Measurements from ENCODE around the gene TRMU.

TRMU gene

GRCh38 chr22:46370584-46371291 lies 35.2 kb downstream of the TRMU start:
- Histone ChIP-seq H3K4me1 (ENCODE audit: control insufficient read depth, insufficient read depth, low read length) (no peaks in the 10 kb centered on the region), H3K9me3 (ENCODE audit: control insufficient read depth, insufficient read depth, low read length) (no peaks in the 10 kb centered on the region), H3K27me3 (ENCODE audit: control insufficient read depth, insufficient read depth, low read length) (no peaks in the 10 kb centered on the region), H3K9ac (ENCODE audit: low read depth, low read length) (no peak overlapping the region), H3K4me3 (ENCODE audit: low read depth, low read length) (no peak overlapping the region), H3K36me3 (ENCODE audit: control insufficient read depth, insufficient read depth, low read length) (peaks cover 2% of the 10 kb centered on the region)

- Histone ChIP-seq H3K36me3 (ENCODE audit: control insufficient read depth, insufficient read depth, low read length) (peaks cover 2% of the 10 kb centered on the region), H3K4me3 (ENCODE audit: low read depth, low read length) (no peak overlapping the region)
Measured at GRCh38 chr22:46371623-46372226, 36.2 kb downstream of the TRMU start.

DNA sequence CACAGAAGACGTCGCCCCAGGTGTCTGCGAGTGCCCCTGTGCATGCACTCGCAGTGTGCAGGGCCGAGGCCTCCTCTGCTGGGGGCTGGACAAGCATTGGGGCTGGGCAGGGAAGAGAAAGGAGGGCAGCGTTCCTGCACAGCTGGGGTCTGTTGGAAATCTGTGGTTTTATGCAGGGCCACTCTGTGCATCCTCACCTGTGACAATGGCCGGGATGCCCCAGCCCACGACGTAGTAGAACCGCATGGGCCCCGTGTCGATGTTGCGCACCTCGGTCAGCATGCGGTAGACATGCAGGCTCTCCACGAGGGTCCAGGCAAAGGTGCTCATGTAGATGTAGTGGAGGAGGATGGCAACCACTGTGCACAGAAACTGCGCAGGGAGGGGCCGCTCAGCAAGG lies 37.2 kb downstream of the TRMU start:
- no peaks in the 10 kb centered on the region for H3K27me3 ChIP-seq (ENCODE audit: control insufficient read depth, insufficient read depth, low read length)

More at GRCh38 chr22:46371623-46372226, 36.2 kb downstream of the TRMU start:
- H3K4me1 ChIP-seq (ENCODE audit: control insufficient read depth, insufficient read depth, low read length): no peaks in the 10 kb centered on the region
- no peak overlapping the region for H3K9ac ChIP-seq (ENCODE audit: low read depth, low read length)
- no peaks in the 10 kb centered on the region for H3K9me3 ChIP-seq (ENCODE audit: control insufficient read depth, insufficient read depth, low read length)
- H3K27me3 ChIP-seq (ENCODE audit: control insufficient read depth, insufficient read depth, low read length): no peaks in the 10 kb centered on the region

DNA sequence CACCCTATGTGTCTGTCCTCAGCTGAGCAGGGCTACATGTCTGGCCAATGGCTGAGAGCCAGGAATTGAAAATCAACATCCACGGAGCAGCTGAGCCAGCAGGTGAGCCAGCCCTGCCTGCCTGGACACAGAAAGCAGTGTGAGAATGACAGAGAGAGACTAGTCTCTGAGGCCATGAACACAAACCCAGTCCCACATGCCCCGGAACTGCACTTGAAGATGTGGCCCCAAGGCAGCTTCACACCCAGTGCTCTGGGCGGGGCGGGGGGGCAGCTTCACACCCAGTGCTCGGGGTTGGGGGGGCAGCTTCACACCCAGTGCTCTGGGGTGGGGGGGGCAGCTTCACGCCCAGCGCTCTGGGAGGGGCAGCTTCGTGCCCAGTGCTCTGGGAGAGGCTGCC lies 37.6 kb downstream of the TRMU start:
- Histone ChIP-seq H3K36me3 (ENCODE audit: control insufficient read depth, insufficient read depth, low read length) (peaks cover 2% of the 10 kb centered on the region), H3K9me3 (ENCODE audit: control insufficient read depth, insufficient read depth, low read length) (no peaks in the 10 kb centered on the region), H3K27me3 (ENCODE audit: control insufficient read depth, insufficient read depth, low read length) (no peaks in the 10 kb centered on the region), H3K4me1 (ENCODE audit: control insufficient read depth, insufficient read depth, low read length) (no peaks in the 10 kb centered on the region), H3K4me3 (ENCODE audit: low read depth, low read length) (no peak overlapping the region), H3K9ac (ENCODE audit: low read depth, low read length) (no peak overlapping the region)

More for the DNA sequence above, 37.2 kb downstream of the TRMU start:
- Histone ChIP-seq H3K36me3 (ENCODE audit: control insufficient read depth, insufficient read depth, low read length) (peaks cover 2% of the 10 kb centered on the region), H3K9ac (ENCODE audit: low read depth, low read length) (no peak overlapping the region), H3K4me1 (ENCODE audit: control insufficient read depth, insufficient read depth, low read length) (no peaks in the 10 kb centered on the region), H3K4me3 (ENCODE audit: low read depth, low read length) (no peak overlapping the region), H3K9me3 (ENCODE audit: control insufficient read depth, insufficient read depth, low read length) (no peaks in the 10 kb centered on the region)

- Histone ChIP-seq H3K9ac (ENCODE audit: low read depth, low read length) (no peak overlapping the region), H3K27me3 (ENCODE audit: control insufficient read depth, insufficient read depth, low read length) (no peaks in the 10 kb centered on the region), H3K9me3 (ENCODE audit: control insufficient read depth, insufficient read depth, low read length) (no peaks in the 10 kb centered on the region), H3K4me3 (ENCODE audit: low read depth, low read length) (no peak overlapping the region), H3K4me1 (ENCODE audit: control insufficient read depth, insufficient read depth, low read length) (no peaks in the 10 kb centered on the region), H3K36me3 (ENCODE audit: control insufficient read depth, insufficient read depth, low read length) (peaks cover 2% of the 10 kb centered on the region)
Measured at GRCh38 chr22:46373921-46374662, 38.6 kb downstream of the TRMU start.

GRCh38 chr22:46374663-46375474 lies 39.4 kb downstream of the TRMU start:
- no peaks in the 10 kb centered on the region for H3K4me1 ChIP-seq (ENCODE audit: control insufficient read depth, insufficient read depth, low read length)
- H3K9me3 ChIP-seq (ENCODE audit: control insufficient read depth, insufficient read depth, low read length): no peaks in the 10 kb centered on the region
- peaks cover 2% of the 10 kb centered on the region for H3K36me3 ChIP-seq (ENCODE audit: control insufficient read depth, insufficient read depth, low read length)
- H3K27me3 ChIP-seq (ENCODE audit: control insufficient read depth, insufficient read depth, low read length): no peaks in the 10 kb centered on the region
- H3K9ac ChIP-seq (ENCODE audit: low read depth, low read length): no peak overlapping the region
- no peak overlapping the region for H3K4me3 ChIP-seq (ENCODE audit: low read depth, low read length)

GRCh38 chr22:46376111-46376510 lies 40.6 kb downstream of the TRMU start:
- H3K36me3 ChIP-seq (ENCODE audit: control insufficient read depth, insufficient read depth, low read length): peaks cover 2% of the 10 kb centered on the region
- H3K9me3 ChIP-seq (ENCODE audit: control insufficient read depth, insufficient read depth, low read length): no peaks in the 10 kb centered on the region
- no peaks in the 10 kb centered on the region for H3K27me3 ChIP-seq (ENCODE audit: control insufficient read depth, insufficient read depth, low read length)
- no peaks in the 10 kb centered on the region for H3K4me1 ChIP-seq (ENCODE audit: control insufficient read depth, insufficient read depth, low read length)
- H3K9ac ChIP-seq (ENCODE audit: low read depth, low read length): no peak overlapping the region
- no peak overlapping the region for H3K4me3 ChIP-seq (ENCODE audit: low read depth, low read length)

DNA sequence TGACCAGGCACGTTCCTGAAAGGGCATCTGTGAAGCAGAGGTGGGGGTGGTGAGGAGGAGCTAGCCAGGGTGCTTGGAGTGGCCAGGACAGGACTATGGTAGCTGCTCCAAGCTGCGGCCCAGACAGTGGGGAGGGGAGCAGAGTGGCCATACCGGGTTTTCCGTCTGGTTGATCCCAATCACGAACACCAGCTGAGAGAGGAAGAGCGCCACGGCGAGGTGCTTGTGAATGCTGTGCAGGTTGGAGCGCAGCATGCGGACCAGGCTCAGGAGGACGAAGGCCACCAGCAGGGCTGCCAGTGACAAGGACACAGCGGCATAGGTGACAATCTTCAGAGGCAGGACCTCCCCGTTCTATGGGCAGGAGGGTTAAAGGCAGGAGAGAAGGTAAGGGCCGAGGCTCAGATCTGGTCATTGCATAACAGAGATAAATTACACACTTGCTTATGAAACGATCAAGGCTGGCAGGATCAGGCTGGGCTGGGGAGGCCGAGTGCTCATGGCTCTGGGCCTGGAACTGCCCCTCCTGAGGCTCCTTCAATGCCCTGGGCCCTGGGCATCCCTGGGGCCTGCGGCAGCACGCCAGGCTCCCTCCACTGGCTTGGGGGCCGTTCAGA lies 41.5 kb downstream of the TRMU start:
- peaks cover 7% of the 10 kb centered on the region for H3K36me3 ChIP-seq (ENCODE audit: control insufficient read depth, insufficient read depth, low read length)
- H3K4me3 ChIP-seq (ENCODE audit: low read depth, low read length): no peak overlapping the region
- H3K4me1 ChIP-seq (ENCODE audit: control insufficient read depth, insufficient read depth, low read length): no peaks in the 10 kb centered on the region
- H3K27me3 ChIP-seq (ENCODE audit: control insufficient read depth, insufficient read depth, low read length): no peaks in the 10 kb centered on the region
- no peaks in the 10 kb centered on the region for H3K9me3 ChIP-seq (ENCODE audit: control insufficient read depth, insufficient read depth, low read length)
- no peak overlapping the region for H3K9ac ChIP-seq (ENCODE audit: low read depth, low read length)

DNA sequence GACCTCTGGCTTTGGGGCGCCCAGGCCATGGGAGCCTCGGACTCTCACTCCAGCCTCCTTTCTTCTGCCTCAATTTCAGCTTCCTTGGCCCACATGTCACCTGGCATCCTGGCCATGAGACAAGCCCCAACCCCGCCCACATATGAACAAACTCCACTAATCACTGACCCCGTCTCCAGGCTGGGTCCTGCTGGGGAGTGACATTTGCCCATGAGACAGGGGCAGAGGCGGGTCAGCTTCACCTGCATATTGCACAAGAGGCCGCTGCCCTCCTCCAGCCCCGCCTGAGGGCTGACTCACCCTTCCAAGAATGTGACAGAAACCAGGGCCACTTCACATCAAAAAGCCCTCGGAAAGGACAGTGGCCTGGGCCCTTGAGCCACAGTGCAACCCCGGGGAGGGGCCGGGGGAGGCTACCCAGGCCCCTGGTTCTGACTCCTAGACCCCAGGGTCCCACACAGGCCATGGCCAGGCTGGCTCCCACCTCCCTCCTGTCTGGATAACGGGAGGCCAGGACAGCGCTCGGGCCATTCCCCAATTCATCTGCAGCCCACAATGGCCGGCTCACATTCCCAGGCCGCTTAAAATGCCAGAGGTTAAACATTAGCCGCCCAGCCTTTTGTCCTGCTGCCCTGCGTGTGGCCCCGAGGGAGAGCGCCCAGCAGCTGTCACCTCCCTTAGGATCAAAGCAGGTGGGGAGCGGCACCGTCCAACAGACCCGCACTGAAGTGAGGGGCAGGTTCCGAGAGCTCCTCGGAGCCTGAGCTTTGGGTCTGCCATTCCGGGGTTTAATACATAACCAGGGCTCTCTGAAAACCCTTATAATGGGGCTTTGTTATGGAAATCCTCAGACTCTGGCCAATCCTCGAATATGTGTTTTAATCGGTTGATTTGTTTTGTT lies 42.3 kb downstream of the TRMU start:
- H3K9me3 ChIP-seq (ENCODE audit: control insufficient read depth, insufficient read depth, low read length): no peaks in the 10 kb centered on the region
- no peaks in the 10 kb centered on the region for H3K27me3 ChIP-seq (ENCODE audit: control insufficient read depth, insufficient read depth, low read length)
- peaks cover 7% of the 10 kb centered on the region for H3K36me3 ChIP-seq (ENCODE audit: control insufficient read depth, insufficient read depth, low read length)
- H3K4me3 ChIP-seq (ENCODE audit: low read depth, low read length): no peak overlapping the region
- no peaks in the 10 kb centered on the region for H3K4me1 ChIP-seq (ENCODE audit: control insufficient read depth, insufficient read depth, low read length)
- no peak overlapping the region for H3K9ac ChIP-seq (ENCODE audit: low read depth, low read length)

- H3K4me1 ChIP-seq (ENCODE audit: control insufficient read depth, insufficient read depth, low read length): no peaks in the 10 kb centered on the region
- peaks cover 7% of the 10 kb centered on the region for H3K36me3 ChIP-seq (ENCODE audit: control insufficient read depth, insufficient read depth, low read length)
- no peaks in the 10 kb centered on the region for H3K9me3 ChIP-seq (ENCODE audit: control insufficient read depth, insufficient read depth, low read length)
- no peak overlapping the region for H3K9ac ChIP-seq (ENCODE audit: low read depth, low read length)
- no peak overlapping the region for H3K4me3 ChIP-seq (ENCODE audit: low read depth, low read length)
- H3K27me3 ChIP-seq (ENCODE audit: control insufficient read depth, insufficient read depth, low read length): no peaks in the 10 kb centered on the region
Measured at GRCh38 chr22:46378426-46379065, 43.0 kb downstream of the TRMU start.
